OCI-LY3 (cell line): Measurements from ENCODE around the gene NR4A1.

Experiments used
- EZH2phosphoT487 ChIP-seq: fragments of 200-600 bp; shearing (Covaris generic); IDR thresholded peaks from 2 replicates; pipeline ENCODE4 v1.6.1; 2018; ENCODE audit warnings: antibody characterized with exemption, mixed run types, low read depth
- TF ChIP-seq, protein P1 (sequence below): fragments of 200-600, 300-600 bp; sonication (generic); IDR thresholded peaks from 2 replicates; pipeline ENCODE4 v1.5.1; 2014; ENCODE audit warnings: antibody characterized with exemption, low read length, low read depth

DNA sequence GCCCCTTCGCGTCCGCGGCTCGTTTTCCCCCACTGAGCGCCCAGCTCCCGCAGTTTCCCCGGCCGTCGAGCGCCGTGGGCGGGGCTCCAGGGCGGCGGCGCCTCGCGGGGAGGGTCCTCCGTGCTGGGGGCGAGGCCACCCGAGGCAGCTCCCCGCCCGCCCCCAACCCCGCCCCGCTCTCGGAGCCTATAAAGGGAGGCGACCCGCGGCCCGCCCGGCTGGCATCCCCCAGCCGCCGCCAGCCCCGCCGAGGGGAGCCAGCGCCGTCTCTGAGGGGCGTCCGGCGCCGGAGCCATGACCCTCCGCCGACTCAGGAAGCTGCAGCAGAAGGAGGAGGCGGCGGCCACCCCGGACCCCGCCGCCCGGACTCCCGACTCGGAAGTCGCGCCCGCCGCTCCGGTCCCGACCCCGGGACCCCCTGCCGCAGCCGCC is 44.5 kb upstream of the NR4A1 start, which contains the start of gene TAMALIN:
- TF ChIP-seq, protein P1, sequence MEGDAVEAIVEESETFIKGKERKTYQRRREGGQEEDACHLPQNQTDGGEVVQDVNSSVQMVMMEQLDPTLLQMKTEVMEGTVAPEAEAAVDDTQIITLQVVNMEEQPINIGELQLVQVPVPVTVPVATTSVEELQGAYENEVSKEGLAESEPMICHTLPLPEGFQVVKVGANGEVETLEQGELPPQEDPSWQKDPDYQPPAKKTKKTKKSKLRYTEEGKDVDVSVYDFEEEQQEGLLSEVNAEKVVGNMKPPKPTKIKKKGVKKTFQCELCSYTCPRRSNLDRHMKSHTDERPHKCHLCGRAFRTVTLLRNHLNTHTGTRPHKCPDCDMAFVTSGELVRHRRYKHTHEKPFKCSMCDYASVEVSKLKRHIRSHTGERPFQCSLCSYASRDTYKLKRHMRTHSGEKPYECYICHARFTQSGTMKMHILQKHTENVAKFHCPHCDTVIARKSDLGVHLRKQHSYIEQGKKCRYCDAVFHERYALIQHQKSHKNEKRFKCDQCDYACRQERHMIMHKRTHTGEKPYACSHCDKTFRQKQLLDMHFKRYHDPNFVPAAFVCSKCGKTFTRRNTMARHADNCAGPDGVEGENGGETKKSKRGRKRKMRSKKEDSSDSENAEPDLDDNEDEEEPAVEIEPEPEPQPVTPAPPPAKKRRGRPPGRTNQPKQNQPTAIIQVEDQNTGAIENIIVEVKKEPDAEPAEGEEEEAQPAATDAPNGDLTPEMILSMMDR, result no peak
- TF ChIP-seq EZH2phosphoT487, result no peak
